ENCODE data around the gene KCNJ4.

Gene KCNJ4

DNA sequence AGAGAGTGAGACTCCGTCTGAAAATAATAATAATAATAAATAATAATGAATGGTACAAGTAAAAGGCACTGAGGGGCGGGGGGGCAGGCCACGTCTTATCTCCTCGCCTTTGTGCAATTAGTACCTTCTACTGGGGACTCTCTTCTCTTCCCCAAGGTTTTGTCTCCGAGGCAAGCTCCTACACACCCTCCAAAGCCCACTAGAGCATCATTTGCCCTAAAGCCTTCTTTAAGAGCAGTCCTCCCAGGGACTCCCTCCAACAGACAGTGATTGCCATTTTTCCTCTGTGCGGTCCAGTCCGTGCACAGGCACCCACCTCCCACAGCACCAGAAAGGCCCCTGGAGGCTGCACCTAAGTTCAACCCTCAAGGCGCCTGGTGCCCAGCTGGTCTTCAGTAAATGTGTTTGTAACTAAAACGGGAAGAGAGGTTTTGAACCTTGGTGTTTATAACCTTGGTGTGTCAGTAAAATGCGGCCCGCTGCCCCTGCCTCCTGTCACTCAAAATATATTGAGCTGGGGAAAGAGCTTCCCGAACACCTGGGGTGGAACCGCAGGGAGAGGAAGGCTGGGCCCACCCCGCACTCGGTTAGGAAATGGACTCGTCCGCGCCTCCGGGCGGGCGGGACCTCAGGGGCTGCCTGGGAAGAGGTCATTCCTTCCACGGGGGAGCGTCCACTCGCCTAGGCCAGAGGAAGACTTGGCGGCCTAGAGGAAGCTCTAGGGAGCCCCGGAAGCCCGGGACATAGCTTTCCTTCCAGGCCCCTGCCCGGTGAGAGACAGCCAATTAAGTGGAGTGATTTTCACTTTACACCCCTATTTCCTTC, 8.2 kb upstream of the KCNJ4 start (continued):
- TF ChIP-seq, protein P1, sequence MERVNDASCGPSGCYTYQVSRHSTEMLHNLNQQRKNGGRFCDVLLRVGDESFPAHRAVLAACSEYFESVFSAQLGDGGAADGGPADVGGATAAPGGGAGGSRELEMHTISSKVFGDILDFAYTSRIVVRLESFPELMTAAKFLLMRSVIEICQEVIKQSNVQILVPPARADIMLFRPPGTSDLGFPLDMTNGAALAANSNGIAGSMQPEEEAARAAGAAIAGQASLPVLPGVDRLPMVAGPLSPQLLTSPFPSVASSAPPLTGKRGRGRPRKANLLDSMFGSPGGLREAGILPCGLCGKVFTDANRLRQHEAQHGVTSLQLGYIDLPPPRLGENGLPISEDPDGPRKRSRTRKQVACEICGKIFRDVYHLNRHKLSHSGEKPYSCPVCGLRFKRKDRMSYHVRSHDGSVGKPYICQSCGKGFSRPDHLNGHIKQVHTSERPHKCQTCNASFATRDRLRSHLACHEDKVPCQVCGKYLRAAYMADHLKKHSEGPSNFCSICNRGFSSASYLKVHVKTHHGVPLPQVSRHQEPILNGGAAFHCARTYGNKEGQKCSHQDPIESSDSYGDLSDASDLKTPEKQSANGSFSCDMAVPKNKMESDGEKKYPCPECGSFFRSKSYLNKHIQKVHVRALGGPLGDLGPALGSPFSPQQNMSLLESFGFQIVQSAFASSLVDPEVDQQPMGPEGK (tag by site-specific recombination; IDR thresholded peaks at IDR 0.05), result peak; percentile 52
- TF ChIP-seq, protein P2, sequence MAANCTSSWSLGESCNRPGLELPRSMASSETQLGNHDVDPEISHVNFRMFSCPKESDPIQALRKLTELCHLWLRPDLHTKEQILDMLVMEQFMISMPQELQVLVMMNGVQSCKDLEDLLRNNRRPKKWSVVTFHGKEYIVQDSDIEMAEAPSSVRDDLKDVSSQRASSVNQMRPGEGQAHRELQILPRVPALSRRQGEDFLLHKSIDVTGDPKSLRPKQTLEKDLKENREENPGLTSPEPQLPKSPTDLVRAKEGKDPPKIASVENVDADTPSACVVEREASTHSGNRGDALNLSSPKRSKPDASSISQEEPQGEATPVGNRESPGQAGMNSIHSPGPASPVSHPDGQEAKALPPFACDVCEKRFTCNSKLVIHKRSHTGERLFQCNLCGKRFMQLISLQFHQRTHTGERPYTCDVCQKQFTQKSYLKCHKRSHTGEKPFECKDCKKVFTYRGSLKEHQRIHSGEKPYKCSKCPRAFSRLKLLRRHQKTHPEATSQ (tag by site-specific recombination; IDR thresholded peaks at IDR 0.05), result no peak
- TF ChIP-seq ZBTB17 (tag by site-specific recombination; IDR thresholded peaks at IDR 0.05) (peak; percentile 59), ZNF133 (tag by site-specific recombination; IDR thresholded peaks at IDR 0.05) (no peak), ZNF501 (tag by site-specific recombination; IDR thresholded peaks at IDR 0.05) (no peak), ZNF48 (tag by site-specific recombination; IDR thresholded peaks at IDR 0.05) (no peak), PRDM10 (tag by site-specific recombination; IDR thresholded peaks at IDR 0.05) (peak; percentile 99), ZNF600 (tag by site-specific recombination; IDR thresholded peaks at IDR 0.05) (peak; percentile 53; the same call in 1 of the 2 replicates), ZNF335 (tag by site-specific recombination; conservative IDR thresholded peaks at IDR 0.05) (peak; percentile 79), OVOL3 (tag by site-specific recombination; IDR thresholded peaks at IDR 0.05) (no peak), ZNF658 (tag by site-specific recombination; IDR thresholded peaks at IDR 0.05) (no peak), ZSCAN16 (tag by site-specific recombination; IDR thresholded peaks at IDR 0.05) (no peak), ZNF184 (tag by site-specific recombination; IDR thresholded peaks at IDR 0.05) (0 out of 2 replicates have a peak, but pooled peaks have one; percentile 28), ZNF629 (tag by site-specific recombination; IDR thresholded peaks at IDR 0.05) (0 out of 2 replicates have a peak, but pooled peaks have one; percentile 20), ZNF768 (tag by site-specific recombination; IDR thresholded peaks at IDR 0.05) (no peak)
- TF ChIP-seq, protein P3, sequence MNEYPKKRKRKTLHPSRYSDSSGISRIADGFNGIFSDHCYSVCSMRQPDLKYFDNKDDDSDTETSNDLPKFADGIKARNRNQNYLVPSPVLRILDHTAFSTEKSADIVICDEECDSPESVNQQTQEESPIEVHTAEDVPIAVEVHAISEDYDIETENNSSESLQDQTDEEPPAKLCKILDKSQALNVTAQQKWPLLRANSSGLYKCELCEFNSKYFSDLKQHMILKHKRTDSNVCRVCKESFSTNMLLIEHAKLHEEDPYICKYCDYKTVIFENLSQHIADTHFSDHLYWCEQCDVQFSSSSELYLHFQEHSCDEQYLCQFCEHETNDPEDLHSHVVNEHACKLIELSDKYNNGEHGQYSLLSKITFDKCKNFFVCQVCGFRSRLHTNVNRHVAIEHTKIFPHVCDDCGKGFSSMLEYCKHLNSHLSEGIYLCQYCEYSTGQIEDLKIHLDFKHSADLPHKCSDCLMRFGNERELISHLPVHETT (tag by site-specific recombination; IDR thresholded peaks at IDR 0.05), result 0 out of 2 replicates have a peak, but pooled peaks have one; percentile 43
- TF ChIP-seq, protein P4, sequence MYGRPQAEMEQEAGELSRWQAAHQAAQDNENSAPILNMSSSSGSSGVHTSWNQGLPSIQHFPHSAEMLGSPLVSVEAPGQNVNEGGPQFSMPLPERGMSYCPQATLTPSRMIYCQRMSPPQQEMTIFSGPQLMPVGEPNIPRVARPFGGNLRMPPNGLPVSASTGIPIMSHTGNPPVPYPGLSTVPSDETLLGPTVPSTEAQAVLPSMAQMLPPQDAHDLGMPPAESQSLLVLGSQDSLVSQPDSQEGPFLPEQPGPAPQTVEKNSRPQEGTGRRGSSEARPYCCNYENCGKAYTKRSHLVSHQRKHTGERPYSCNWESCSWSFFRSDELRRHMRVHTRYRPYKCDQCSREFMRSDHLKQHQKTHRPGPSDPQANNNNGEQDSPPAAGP (tag by site-specific recombination; IDR thresholded peaks at IDR 0.05), result peak; percentile 67; the same call in 1 of the 2 replicates
